Endothelial cell of umbilical vein (primary cell): ENCODE results near the gene PPY. TPM values are rescaled to one million over a fixed set of nuclear protein-coding genes. Genes with fewer than 3 reads are reported as not detected.

ENCODE experiments used
- BruUV-seq: library from RNA; stranded (reverse); fragments of 400-500 nt; replicated peaks from 2 replicates; lab custom pipeline; 2021; lab: Mats Ljungman, UMichigan
- CTCF ChIA-PET: fragments of 300-600, 350-600 bp; sonication (Branson Sonifier 250); formaldehyde crosslinking; loops from one replicate; lab custom pipeline; 2021; ENCODE audit warnings: antibody characterized with exemption, inconsistent platforms; lab: Charles Lee
- POLR2A ChIA-PET: fragments of 300-600, 350-600 bp; sonication (Branson Sonifier 250); formaldehyde crosslinking; loops from one replicate; lab custom pipeline; 2021; ENCODE audit warnings: antibody characterized with exemption, inconsistent platforms; lab: Charles Lee
- DNase-seq: peaks from one replicate; pipeline ENCODE4 v3.0.0-alpha.2; 2011; ENCODE audit warnings: low read depth, low spot score
- FAIRE-seq: peaks from 2 replicates; lab custom pipeline; 2011; peaks lifted over from hg19 to GRCh38; lab: Jason Lieb, UNC
- H2AFZ ChIP-seq: 2 replicates; pipeline ENCODE4 v1.6.0; 2012; ENCODE audit warnings: low read depth, low read length, control low read depth, inconsistent platforms
- H3K27ac ChIP-seq: 2 replicates; pipeline ENCODE4 v1.5.1; 2011; ENCODE audit warnings: low read depth, mild to moderate bottlenecking, control low read depth, low read length, moderate library complexity; ENCODE audit not compliant: insufficient read depth
- H3K27me3 ChIP-seq, 2 experiments: 2 replicates each; pipeline versions ENCODE4 v1.6.0 to v1.6.1; 2011; ENCODE audit warnings: low read length in 2 of 2, mixed read lengths in 1 of 2; ENCODE audit not compliant: control insufficient read depth in 2 of 2, insufficient read depth in 2 of 2
- H3K36me3 ChIP-seq, 2 experiments: 2 replicates in 1 of 2; 3 replicates in 1 of 2; pipeline ENCODE4 v1.5.1; 2011; ENCODE audit warnings: low read length in 2 of 2, mild to moderate bottlenecking in 1 of 2, moderate library complexity in 1 of 2; ENCODE audit not compliant: control insufficient read depth in 2 of 2, insufficient read depth in 2 of 2; ENCODE audit errors: extremely low read depth in 1 of 2
- H3K4me1 ChIP-seq: 3 replicates; pipeline ENCODE4 v1.5.1; 2011; ENCODE audit warnings: mild to moderate bottlenecking, low read length; ENCODE audit not compliant: control insufficient read depth, insufficient read depth; ENCODE audit errors: extremely low read depth
- H3K4me2 ChIP-seq: 2 replicates; pipeline ENCODE4 v1.6.1; 2011; ENCODE audit warnings: low read length, control low read depth, mixed read lengths; ENCODE audit not compliant: insufficient read depth
- H3K4me3 ChIP-seq, 3 experiments: fragments of 200-600 bp in 1 of 3; sonication (generic), shearing (Covaris generic) in 1 of 3; replicated peaks in 1 of 3; 2 replicates each; pipeline ENCODE4 v1.5.1; 2011 to 2016; ENCODE audit warnings: control low read depth in 3 of 3, low read length in 3 of 3, mild to moderate bottlenecking in 2 of 3, inconsistent platforms in 1 of 3, low read depth in 1 of 3, moderate library complexity in 1 of 3; ENCODE audit not compliant: insufficient read depth in 1 of 3
- H3K79me2 ChIP-seq: 2 replicates; pipeline ENCODE4 v1.6.0; 2012; ENCODE audit warnings: low read length, inconsistent platforms; ENCODE audit not compliant: control insufficient read depth, insufficient read depth
- H3K9ac ChIP-seq: replicated peaks from 2 replicates; pipeline ENCODE3; 2011; ENCODE audit warnings: low read length, control low read depth; ENCODE audit not compliant: insufficient read depth; ENCODE audit errors: extremely low read depth
- H3K9me1 ChIP-seq: replicated peaks from 3 replicates; pipeline ENCODE4 v1.6.0; 2011; ENCODE audit warnings: mild to moderate bottlenecking, low read length; ENCODE audit not compliant: control insufficient read depth, insufficient read depth; ENCODE audit errors: extremely low read depth
- H3K9me3 ChIP-seq: replicated peaks from 2 replicates; pipeline ENCODE4 v1.5.1; 2012; ENCODE audit warnings: low read length, inconsistent platforms; ENCODE audit not compliant: control insufficient read depth, insufficient read depth
- H4K20me1 ChIP-seq: replicated peaks from 2 replicates; pipeline ENCODE3; 2011; ENCODE audit warnings: mild to moderate bottlenecking, low read length; ENCODE audit not compliant: control insufficient read depth, insufficient read depth; ENCODE audit errors: extremely low read depth
- EZH2 ChIP-seq: IDR thresholded peaks from 2 replicates; pipeline ENCODE4 v1.6.1; 2012; ENCODE audit warnings: borderline replicate concordance, low read depth, mild to moderate bottlenecking, moderate library complexity, low read length, inconsistent platforms; ENCODE audit not compliant: severe bottlenecking
- FOS ChIP-seq: IDR thresholded peaks from 2 replicates; pipeline ENCODE4 v1.6.1; 2011; ENCODE audit warnings: mild to moderate bottlenecking, low read length, moderate library complexity, borderline replicate concordance; ENCODE audit not compliant: insufficient read depth
- GATA2 ChIP-seq: IDR thresholded peaks from 2 replicates; pipeline ENCODE4 v1.7.0; 2011; ENCODE audit warnings: low read depth, mild to moderate bottlenecking, moderate library complexity, mixed read lengths, low read length; ENCODE audit not compliant: insufficient read length, insufficient read depth
- JUN ChIP-seq: IDR thresholded peaks from 2 replicates; pipeline ENCODE4 v1.6.1; 2011; ENCODE audit warnings: borderline replicate concordance, low read depth; ENCODE audit not compliant: insufficient read length, insufficient read depth
- MYC ChIP-seq: IDR thresholded peaks from one replicate; pipeline ENCODE4 v1.6.1; 2011; ENCODE audit warnings: mild to moderate bottlenecking, low read depth, low read length
- POLR2A ChIP-seq: IDR thresholded peaks from 2 replicates; pipeline ENCODE4 v1.6.1; 2012; ENCODE audit warnings: low read depth, mild to moderate bottlenecking, control low read depth, low read length
- POLR2AphosphoS5 ChIP-seq: IDR thresholded peaks from 2 replicates; pipeline ENCODE4 v1.6.1; 2012; ENCODE audit warnings: low read depth, mild to moderate bottlenecking, control low read depth, low read length, moderate library complexity; ENCODE audit not compliant: insufficient read depth
- dilution Hi-C: fragments of 300-500 bp; cut with MboI; formaldehyde crosslinking; loops from one replicate; pipeline ENCODE4 v1.15.0; 2019; ENCODE audit warnings: low sequenced_read_pairs; ENCODE audit not compliant: extremely low pct_ligation_motif_present
- intact Hi-C: fragments of 100-400 bp; cut with micrococcal nuclease; formaldehyde crosslinking; loops from one replicate; pipeline ENCODE4 v1.10.0; 2022
- polyA plus RNA-seq, 4 experiments: library from polyadenylated mRNA; depleted of rRNA in 3 of 4; stranded (reverse) in 3 of 4; unstranded in 1 of 4; fragments of >200 nt; gene quantifications; 2 replicates each; pipeline versions ENCODE4 v1.2.1 to v1.2.3, GENCODE V29; 2011 to 2012; ENCODE audit warnings: missing spikeins in 1 of 4
- total RNA-seq: library from RNA; stranded (reverse); gene quantifications from 2 replicates; pipeline ENCODE4 v1.2.3, GENCODE V29; 2021
- TF ChIP-seq, protein P1 (sequence below): IDR thresholded peaks from 2 replicates; pipeline ENCODE4 v1.6.1; 2011; ENCODE audit not compliant: insufficient read depth, insufficient read length
- TF ChIP-seq, protein P2 (sequence below), 2 donors: IDR thresholded peaks; 1 replicate in 1 of 2; 2 replicates in 1 of 2; pipeline ENCODE4 v1.5.1; 2011; ENCODE audit warnings: low read length in 2 of 2, mild to moderate bottlenecking in 2 of 2, moderate library complexity in 2 of 2, control low read depth in 1 of 2, inconsistent platforms in 1 of 2, low read depth in 1 of 2; ENCODE audit not compliant: insufficient read depth in 1 of 2; ENCODE audit errors: extremely low read depth in 1 of 2

PPY gene
- total and polyA plus RNA-seq, 2 donors (not counting 3 experiments of a cell fraction or from before 2014, with no cell fraction given), result not detected

DNA sequence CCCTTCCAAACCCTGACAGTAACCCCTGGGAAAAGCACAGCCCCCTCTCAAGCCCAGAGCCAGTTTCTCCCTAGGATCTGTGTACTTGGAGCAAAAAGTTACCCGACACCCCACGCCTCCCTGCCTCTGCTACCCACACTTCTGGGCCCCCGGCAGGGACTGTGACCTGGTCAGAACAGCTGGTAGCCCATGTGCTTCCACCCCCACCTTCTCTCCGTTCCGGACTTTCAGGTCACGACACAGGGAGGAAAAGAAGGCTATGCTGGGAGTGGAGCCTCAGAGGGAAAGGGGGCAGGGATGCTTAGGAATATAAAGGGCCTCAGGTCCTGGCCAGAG, 6.4 kb downstream of the PPY start:
- H4K20me1 ChIP-seq, result no peaks in the 10 kb centered on the region
- no peaks in the 10 kb centered on the region for H3K9me1 ChIP-seq
- H3K79me2 ChIP-seq, result no peaks in the 10 kb centered on the region
- DNase-seq, result no peak
- H2AFZ ChIP-seq, result no peak overlapping the region
- ChIA-PET POLR2A (no interaction called here), CTCF (interaction anchor here (1.2 kb wide), 2 partner anchors 8 to 55 kb away, joined by 3 read pairs; no protein-coding TSS in a partner anchor)
- H3K36me3 ChIP-seq, result no peaks in the 10 kb centered on the region
- H3K9me3 ChIP-seq, result no peaks in the 10 kb centered on the region
- H3K4me3 ChIP-seq, result no peak overlapping the region
- intact Hi-C loops (no loop called here), dilution Hi-C loops (no loop called here)
- BruUV-seq, result no TSS peak
- no peaks in the 10 kb centered on the region for H3K4me1 ChIP-seq
- no peak overlapping the region for H3K27ac ChIP-seq
- peaks cover 0 to 4% of the 10 kb centered on the region in 2 experiments for H3K27me3 ChIP-seq
- H3K4me2 ChIP-seq, result no peak overlapping the region
- no peak overlapping the region for H3K9ac ChIP-seq
- no peak for FAIRE-seq
- no peak for TF ChIP-seq JUN
- no peak for TF ChIP-seq MYC
- no peak for TF ChIP-seq POLR2A
- TF ChIP-seq, protein P1, sequence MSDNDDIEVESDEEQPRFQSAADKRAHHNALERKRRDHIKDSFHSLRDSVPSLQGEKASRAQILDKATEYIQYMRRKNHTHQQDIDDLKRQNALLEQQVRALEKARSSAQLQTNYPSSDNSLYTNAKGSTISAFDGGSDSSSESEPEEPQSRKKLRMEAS, result no peak
- no peak for TF ChIP-seq FOS
- TF ChIP-seq EZH2, result no peak
- no peak for TF ChIP-seq POLR2AphosphoS5

DNA sequence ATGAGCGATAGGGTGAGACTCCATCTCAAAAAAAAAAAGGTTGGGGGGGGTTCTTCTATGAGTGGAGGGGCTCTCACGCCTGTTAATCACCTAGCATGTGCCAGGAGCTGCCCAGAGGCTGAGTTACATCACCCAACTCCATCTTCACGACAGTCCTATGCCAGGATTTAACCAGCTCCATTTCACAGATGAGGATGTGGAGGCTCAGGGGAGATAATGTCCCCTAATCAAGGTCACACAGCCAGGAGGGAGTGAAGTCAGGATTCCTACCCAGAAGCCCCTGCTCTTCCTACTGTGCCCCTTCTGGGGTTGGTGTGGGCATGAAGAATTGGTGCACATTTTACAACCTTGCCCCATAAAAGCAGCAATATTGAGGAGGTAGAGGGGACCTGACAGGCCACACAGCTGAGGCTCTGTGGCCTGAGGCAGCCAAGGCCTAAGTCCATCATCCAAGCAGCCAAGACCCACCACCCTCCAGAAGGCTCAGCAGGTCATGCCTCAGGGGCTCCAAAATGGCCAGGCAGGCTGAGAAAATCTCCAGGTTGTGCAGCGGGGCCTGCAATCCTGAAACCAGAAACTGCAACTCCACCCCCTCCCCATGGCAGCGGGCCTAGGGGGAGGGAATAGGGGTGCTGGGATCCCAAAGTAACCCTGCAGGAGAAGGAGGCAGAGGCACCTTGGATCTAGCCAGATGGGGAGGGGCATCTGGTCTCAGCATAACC, 6.9 kb downstream of the PPY start:
- no peak overlapping the region for H3K4me3 ChIP-seq
- ChIA-PET POLR2A (no interaction called here), CTCF (interaction anchor here (1.2 kb wide), 2 partner anchors 9 to 55 kb away, joined by 3 read pairs; no protein-coding TSS in a partner anchor)
- BruUV-seq, result no TSS peak
- dilution Hi-C loops (no loop called here), intact Hi-C loops (no loop called here)
- H3K9me3 ChIP-seq, result no peaks in the 10 kb centered on the region
- FAIRE-seq (no peak), DNase-seq (no peak)
- no peaks in the 10 kb centered on the region for H4K20me1 ChIP-seq
- peaks cover 0 to 4% of the 10 kb centered on the region in 2 experiments for H3K27me3 ChIP-seq
- no peak overlapping the region for H3K27ac ChIP-seq
- no peak overlapping the region for H3K4me2 ChIP-seq
- H3K36me3 ChIP-seq, result no peaks in the 10 kb centered on the region
- no peaks in the 10 kb centered on the region for H3K79me2 ChIP-seq
- no peak overlapping the region for H3K9ac ChIP-seq
- TF ChIP-seq MYC, result no peak
- TF ChIP-seq, protein P1, result no peak
- no peak for TF ChIP-seq GATA2
- TF ChIP-seq FOS, result no peak
- TF ChIP-seq POLR2AphosphoS5, result no peak
- TF ChIP-seq, protein P2, sequence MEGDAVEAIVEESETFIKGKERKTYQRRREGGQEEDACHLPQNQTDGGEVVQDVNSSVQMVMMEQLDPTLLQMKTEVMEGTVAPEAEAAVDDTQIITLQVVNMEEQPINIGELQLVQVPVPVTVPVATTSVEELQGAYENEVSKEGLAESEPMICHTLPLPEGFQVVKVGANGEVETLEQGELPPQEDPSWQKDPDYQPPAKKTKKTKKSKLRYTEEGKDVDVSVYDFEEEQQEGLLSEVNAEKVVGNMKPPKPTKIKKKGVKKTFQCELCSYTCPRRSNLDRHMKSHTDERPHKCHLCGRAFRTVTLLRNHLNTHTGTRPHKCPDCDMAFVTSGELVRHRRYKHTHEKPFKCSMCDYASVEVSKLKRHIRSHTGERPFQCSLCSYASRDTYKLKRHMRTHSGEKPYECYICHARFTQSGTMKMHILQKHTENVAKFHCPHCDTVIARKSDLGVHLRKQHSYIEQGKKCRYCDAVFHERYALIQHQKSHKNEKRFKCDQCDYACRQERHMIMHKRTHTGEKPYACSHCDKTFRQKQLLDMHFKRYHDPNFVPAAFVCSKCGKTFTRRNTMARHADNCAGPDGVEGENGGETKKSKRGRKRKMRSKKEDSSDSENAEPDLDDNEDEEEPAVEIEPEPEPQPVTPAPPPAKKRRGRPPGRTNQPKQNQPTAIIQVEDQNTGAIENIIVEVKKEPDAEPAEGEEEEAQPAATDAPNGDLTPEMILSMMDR (IDR thresholded peaks at IDR 0.05; ENCODE audit: extremely low read depth in 1 of 2, insufficient read depth in 1 of 2, low read depth in 1 of 2, low read length in 2 of 2), result no peak
- TF ChIP-seq POLR2A, result no peak
- no peak for TF ChIP-seq EZH2
- TF ChIP-seq JUN, result no peak
- no peak overlapping the region for H2AFZ ChIP-seq
- H3K9me1 ChIP-seq, result no peaks in the 10 kb centered on the region
- H3K4me1 ChIP-seq, result no peaks in the 10 kb centered on the region
